GM21717 (cell line): ENCODE data around the gene HYI.

ENCODE experiments used
- ATAC-seq: cut with Tn5 transposase; IDR thresholded peaks from one replicate; pipeline ENCODE4 v1.9.1; 2021; ENCODE audit warnings: mild to moderate bottlenecking, moderate library complexity; ENCODE audit not compliant: unreplicated experiment

Gene HYI

DNA sequence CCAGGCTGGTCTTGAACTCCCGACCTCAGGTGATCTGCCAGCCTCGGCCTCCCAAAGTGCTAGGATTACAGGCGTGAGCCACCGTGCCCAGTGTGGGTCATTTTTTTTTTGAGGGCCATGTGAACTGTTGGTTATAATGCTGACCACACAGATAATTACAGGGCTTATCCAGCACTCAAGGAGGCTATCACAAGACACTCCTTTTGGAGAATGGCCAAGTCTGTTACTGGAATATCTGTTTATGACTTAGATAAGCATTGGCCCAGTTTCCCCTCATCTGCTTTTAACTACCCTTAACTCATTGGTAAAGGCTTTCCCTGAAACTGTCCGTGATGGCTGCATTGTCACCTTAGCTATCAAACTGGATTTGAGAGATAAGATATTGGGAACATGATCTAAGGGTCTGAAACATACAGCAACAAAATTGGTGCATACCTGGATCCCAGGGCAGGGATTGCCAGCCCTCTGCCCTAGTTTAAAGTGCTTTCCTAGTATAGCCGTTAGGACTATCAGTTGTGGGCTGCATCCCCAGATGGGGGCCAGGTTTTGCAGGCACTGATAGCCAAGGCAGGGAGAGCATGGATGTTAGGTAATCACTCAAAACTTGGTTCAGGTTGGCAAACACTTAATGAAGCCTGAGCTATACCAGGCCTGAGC is 48.4 kb downstream of the HYI start:
- no peak for ATAC-seq

DNA sequence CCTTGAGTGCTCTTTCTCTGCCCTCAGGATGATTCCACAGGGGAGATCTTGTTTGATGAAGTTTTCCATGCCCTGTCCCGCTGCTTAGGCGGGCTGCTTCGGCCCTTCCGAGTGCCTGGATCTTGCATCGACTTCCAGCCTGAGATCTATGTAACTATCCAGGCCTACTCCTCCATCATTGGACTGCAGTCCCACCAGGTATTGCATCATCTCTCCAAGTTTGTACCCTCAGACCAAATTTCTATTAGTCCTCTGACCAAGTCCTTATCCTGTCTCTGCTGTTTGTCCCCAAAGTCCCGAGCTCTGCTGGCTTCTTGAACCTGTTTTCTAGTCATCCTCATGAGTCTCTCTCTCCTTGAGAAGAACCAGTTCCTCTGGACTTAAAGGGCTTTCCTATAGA is 49.4 kb downstream of the HYI start:
- no peak for ATAC-seq

DNA sequence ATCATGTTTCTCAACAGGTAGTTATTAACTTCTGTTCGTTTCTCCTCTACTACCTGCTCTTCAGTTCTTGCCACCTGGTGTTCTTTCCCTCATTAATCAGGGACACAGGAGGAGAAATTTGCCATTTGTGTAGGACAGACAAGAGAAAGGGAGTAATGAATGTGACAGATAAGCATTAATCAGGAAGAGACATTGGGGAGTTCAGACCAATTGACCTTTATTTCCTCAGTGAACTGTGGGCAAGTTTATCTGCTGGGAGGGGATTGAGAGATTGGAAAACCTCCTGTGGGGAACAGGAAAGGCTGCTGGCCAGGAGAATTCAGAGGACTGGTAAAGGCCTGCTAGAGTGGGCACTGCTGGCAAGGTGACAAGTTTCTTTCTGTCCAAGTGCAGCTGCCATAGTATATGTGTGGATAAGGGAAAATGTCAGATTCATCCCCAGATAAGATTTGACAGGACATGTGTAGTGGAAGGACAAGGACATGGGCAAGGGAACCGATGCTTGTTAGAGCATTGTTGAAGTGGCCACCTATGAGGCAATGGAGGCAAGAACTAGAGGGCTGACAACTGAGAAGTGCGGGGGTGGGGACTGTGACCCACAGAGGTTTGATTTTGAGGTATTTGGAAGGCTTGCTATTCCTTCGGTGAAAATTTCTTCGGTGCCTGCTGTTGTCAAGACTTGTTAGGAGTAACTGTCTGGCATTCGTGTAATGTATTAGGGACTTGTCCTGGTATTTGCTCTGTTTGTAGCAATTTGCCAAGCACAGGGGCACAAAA is 51.5 kb downstream of the HYI start:
- no peak for ATAC-seq
